Stimulated activated CD4-positive, alpha-beta T cell treated with anti-CD3 and anti-CD28 coated beads, Interleukin-15, amount 100 ng/mL, for 24 hours (primary cell): ENCODE results near the gene ANKMY1.

Experiments used
- DNase-seq: peaks from one replicate; pipeline ENCODE4 v3.0.0-alpha.2; 2020

The ANKMY1 gene

GRCh38 chr2:240594511-240595380 is 37.0 kb upstream of the ANKMY1 start:
- no peak for DNase-seq

- DNase-seq = no peak
Measured at GRCh38 chr2:240593703-240594451, 36.1 kb upstream of the ANKMY1 start.

- no peak for DNase-seq
Measured at GRCh38 chr2:240593026-240593702, 35.4 kb upstream of the ANKMY1 start.

DNA sequence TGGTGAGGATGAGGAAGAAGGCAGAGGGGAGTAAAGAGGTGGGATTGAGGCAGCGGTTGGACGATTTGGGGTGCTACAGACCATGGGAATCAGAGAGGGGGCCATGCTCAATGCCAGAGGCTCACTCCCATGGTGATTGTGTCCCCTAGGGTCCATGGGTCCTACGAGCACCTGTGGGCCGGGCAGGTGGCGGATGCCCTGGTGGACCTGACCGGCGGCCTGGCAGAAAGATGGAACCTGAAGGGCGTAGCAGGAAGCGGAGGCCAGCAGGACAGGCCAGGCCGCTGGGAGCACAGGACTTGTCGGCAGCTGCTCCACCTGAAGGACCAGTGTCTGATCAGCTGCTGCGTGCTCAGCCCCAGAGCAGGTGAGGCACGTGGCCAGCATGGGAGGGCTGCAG is 34.0 kb upstream of the ANKMY1 start:
- no peak for DNase-seq

GRCh38 chr2:240591226-240591625 is 33.4 kb upstream of the ANKMY1 start:
- DNase-seq = no peak

GRCh38 chr2:240590681-240591111 is 32.9 kb upstream of the ANKMY1 start:
- DNase-seq = no peak

DNA sequence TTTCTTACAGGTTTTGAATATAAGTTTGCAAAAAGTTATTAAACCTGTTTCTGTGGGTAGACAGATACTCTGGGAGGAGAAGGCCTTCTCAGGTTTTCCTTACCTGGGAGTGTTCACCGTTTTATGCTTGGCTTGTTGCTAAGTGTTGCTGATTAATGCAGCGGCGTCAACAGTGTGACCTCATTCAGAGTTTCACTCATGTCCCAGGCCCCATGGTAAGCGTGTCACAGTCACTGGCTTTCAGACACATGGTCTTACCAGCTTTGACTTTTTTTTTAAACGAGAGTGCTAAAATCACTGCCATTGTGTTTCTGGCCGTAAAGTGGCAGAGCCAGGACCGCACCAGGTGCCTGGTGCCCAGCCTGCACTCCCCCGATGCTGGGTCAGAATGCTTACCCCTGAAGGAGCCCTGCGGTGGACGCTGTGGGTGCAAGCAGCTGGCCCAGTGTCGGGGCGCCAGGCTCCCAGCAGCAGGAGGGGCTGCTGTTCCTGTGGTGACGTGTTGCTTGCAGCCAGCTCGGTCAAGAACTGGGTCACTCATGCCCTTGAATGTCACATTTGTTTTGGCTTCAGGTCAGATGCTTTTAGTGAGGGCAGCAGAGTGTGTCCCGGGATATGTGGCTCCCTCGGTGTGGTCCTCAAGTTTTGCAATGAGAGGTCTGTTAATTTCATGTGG is 32.2 kb upstream of the ANKMY1 start:
- DNase-seq = no peak

GRCh38 chr2:240589375-240589774 is 31.6 kb upstream of the ANKMY1 start:
- DNase-seq = no peak

GRCh38 chr2:240588669-240589068 is 30.9 kb upstream of the ANKMY1 start:
- no peak for DNase-seq

GRCh38 chr2:240588006-240588655 is 30.3 kb upstream of the ANKMY1 start:
- DNase-seq = no peak

GRCh38 chr2:240586919-240587800 is 29.4 kb upstream of the ANKMY1 start:
- DNase-seq = peak; percentile 70

DNA sequence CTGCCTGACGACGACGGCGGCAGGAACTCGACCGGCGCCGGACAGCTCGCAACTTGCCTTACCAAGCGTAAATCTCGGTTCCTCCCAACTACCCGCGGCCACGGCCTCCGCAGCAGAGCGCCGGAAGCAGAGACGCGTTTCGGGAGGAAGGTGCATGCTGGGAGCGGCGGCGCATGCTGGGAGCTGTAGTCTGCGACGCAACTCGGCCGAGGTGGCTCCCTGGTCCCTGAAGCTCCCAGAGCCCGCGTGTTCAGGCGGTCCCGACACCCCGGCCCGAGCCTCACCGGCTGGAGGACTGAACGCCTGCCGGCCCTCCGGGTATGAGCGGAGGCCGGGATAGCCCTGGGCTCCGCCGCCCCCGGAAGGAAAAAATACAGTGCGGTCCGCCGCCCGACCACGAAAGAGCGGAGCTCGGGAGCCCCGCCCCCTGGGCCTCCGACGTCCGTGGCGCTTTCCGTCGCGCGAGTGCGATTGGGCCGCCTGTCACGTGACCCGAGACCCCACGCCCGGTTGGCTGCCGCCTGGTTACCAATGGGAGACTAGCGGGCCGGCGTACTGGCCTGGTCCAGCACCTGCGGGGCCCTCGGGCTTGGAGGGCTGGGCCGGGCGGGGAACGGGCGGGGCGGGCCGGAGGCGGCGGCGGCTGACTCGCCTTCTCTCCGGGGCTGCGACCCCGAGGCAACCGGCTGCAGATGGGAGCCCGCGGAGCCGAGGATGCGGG is 28.6 kb upstream of the ANKMY1 start, which contains the start of gene CAPN10:
TSS of gene CAPN10 (plus strand) at position 537 of the 721 bp plus-strand sequence. CDS start at position 715, 178 bp downstream.
- peak; percentile 98 for DNase-seq

GRCh38 chr2:240585681-240586197 is 28.0 kb upstream of the ANKMY1 start:
- no peak for DNase-seq

DNA sequence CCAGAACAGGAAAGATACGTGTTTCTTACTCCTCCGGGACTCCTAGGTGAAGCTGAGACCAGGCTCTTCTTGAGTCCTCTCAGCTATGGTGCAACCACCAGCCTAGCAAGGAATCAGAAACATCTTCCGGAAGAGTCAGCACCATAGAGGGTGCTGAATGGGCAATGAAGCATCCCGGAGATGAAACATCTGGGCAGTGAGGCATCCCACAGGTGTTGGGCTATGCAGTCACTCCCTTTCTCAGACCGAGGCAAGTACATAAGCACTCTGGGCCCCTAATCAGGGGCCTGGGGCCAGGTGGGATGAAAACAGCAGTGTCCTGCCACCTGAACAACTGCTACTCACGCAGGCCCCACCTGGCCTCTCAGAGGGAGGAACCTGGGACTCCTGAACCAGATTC is 27.3 kb upstream of the ANKMY1 start:
- DNase-seq = no peak

DNA sequence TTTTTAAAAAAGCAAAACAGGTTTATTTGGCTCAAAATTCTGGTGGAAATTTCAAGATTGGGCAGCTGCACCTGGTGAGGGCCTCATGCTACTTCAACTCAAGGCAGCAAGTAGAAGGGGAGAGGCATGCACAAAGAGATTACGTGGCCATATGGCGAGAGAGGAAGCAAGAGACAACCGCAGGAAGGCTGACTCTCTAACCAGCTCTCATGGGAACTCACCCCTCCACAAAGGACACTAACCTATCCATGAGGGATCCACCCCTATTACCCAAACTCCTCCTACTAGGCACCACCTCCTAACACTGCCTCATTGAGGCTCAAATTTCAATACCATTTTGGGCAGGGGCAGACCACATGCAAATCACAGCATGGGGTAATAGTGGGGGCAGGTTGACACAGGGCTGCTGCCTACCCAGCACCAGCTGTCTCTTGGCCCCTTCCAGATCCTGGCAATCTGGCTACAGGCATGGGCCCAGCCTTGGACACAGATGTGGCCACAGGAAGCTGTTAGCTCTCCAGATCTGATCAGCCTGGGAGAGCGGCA is 26.8 kb upstream of the ANKMY1 start:
- DNase-seq = no peak

GRCh38 chr2:240583774-240584173 is 26.0 kb upstream of the ANKMY1 start:
- no peak for DNase-seq

GRCh38 chr2:240582781-240583180 is 25.0 kb upstream of the ANKMY1 start:
- no peak for DNase-seq

DNA sequence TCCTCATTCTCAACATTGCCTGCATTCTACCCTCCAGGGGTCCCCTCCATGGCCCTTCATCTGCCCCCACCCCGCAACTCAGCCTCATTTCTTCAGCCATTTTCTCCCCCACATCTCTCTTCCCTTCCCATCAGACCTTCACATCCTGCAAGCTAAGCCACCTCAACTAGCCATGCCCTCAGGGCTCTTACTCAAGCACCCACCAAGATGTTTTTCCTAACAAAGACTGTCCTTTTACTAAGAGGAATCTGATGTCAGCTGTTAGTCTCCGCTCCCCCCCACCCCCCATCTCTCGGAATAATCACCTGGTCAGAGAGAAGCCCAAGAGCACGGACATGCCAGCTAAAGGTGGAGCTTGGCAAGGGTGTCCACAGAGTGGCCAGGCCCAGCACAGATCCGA is 24.0 kb upstream of the ANKMY1 start:
- DNase-seq = no peak

DNA sequence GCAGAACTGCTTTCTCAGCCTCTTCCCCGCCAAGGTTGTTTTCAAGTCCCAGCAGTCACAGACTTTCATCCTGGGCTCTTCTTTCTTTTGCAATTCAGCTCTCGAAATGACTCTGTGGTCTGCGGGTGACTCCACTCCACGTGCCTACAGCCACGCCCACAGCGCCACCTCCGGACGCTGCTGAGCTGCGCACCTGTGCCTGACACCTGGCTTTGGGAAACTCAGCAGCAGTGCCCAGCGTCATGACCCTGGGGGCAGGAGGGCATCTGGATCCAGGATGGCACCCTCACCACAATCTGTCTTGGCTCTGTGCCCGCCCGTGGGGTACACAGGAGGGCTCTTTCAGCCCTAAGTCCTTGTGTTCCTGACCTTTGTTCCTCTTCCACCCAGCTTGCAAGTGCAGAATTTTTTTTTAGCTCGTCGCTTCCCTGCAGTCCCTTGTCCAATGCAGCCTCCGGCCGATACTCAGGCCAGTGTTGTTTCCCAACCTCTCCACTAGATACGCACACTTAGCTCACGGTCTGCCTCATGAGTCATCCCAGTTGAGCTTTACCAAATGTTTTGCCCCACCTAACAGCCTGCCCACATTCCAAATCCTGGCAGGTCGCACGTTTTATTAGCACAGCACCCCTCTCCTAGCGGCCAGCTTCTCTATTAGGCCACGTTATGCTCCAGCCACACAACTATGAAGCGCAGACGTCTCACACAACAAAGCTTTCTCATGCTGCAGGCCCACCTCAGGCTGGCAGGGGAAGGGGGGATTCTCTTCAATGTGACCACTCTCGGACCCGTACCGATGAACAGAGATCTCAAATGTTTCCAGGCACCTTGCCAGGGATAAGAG is 22.2 kb upstream of the ANKMY1 start:
- peak; percentile 85 for DNase-seq
